ENCODE data around the gene PDGFRA.
A peak's percentile ranks its signal among the peaks of the same experiment; 100 is the strongest.

Gene PDGFRA

DNA sequence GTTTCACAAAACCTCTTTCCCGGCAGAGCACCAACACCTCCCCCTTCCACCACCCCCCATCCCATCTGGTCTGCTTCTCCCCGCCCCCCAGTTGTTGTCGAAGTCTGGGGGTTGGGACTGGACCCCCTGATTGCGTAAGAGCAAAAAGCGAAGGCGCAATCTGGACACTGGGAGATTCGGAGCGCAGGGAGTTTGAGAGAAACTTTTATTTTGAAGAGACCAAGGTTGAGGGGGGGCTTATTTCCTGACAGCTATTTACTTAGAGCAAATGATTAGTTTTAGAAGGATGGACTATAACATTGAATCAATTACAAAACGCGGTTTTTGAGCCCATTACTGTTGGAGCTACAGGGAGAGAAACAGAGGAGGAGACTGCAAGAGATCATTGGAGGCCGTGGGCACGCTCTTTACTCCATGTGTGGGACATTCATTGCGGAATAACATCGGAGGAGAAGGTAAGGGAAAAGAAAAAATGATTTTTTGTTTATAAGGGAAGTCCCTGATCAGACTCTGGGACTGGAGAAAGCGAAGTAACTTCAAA, at the start of gene PDGFRA:
TSS of gene PDGFRA (plus strand) at position 333 of the 541 bp plus-strand sequence. CDS start 29,476 bp downstream, outside the sequence.
- peak; percentile 51 for DNase-seq

- no peak for DNase-seq
These were observed 44.5 kb upstream of the PDGFRA start for GRCh38 chr4:54184581-54184980.

DNA sequence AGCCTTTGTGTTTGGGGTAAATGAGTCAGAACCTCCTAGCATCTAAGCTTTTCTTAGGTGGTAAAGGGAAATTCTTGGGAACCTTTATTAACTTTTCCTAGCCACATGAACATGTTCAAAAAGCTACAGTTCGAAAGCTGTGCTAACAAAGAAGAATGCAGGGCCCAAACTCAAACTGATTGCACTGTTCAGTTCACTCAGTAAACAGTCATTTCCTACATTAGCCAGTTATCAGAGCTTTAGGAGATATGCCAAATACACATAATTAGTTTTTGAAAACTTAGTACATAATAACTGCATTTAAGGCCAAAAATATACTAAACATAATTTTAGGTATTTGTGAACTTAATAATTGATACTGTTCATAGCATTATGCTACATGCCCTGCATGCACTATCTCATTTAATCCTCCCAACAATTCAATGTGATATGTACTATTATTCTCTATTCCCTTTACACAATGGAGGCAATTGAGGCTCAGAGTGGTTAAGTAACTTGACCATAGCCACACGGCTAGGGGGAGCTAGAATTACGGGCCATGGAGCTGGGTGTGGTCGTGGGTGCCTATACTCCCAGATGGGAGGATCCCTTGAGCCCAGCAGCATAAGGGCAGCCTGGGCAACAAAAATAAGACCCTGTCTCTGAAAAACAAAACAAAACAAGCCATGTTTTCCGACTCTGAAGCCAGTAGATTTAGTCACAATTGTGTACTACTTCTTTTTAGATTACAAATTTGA, 43.9 kb upstream of the PDGFRA start:
- no peak for DNase-seq

DNA sequence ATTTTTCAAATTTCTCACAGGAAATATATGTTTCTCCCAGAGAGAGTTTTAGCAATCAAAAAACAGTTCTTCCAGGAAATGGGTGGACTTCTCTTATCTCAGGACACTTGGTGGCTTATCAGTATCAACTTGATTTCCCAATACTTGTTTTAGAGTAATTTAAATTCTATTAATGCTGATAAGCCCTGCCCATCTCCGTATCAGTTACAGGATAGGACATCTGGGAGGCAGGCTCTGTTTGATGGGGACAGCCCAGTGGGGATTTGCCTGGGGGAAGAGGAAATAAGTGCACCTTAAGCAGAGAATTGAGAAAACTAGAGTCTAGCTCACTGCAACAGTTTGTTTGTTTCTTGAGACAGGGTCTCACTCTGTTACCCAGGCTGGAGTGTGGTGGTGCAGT, 43.2 kb upstream of the PDGFRA start:
- DNase-seq: no peak

- DNase-seq: no peak
These were observed 42.7 kb upstream of the PDGFRA start for GRCh38 chr4:54186371-54186770.

DNA sequence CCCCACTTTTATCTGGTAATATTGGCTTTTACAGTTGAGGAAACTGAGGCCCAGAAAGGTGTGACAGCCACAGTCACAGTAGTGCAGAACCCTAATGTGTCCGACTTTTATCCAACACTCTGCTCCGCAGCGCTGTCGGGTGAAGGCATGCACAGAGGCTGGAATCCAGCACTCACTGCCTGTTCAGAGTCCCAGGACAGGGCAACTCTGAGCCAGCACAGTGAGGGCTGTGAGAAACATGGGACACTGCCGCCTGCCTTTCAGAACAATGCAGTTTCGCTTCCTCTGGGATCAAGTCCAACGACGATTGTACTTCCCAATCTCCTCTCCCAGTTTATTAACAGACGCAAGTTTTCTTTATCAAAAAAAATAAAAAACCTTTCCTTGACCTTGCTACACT, 41.9 kb upstream of the PDGFRA start:
- no peak for DNase-seq

GRCh38 chr4:54189140-54189539, 40.0 kb upstream of the PDGFRA start:
- peak; percentile 48 for DNase-seq

GRCh38 chr4:54192811-54193210, 36.3 kb upstream of the PDGFRA start:
- DNase-seq: no peak

- no peak for DNase-seq
These were observed 31.2 kb upstream of the PDGFRA start for GRCh38 chr4:54197926-54198325.

DNA sequence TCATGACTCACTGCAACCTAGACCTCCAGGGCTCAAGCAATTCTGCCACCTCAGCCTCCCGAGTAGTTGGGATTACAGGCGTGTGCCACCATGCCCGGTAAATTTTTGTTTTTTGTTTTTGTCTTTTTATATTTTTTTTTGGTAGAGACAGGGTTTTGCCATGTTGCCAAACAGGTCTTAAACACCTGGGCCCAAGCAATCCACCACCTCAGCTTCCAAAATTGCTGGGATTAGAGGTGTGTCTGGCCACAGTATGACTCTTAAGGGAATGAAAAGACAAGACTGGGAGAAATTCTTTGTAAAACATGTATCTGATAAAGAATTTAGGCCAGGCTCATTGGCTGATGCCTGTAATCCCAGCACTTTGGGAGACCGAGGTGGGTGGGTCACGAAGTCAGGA, 29.2 kb upstream of the PDGFRA start:
- DNase-seq: no peak

- no peak for DNase-seq
These were observed 19.5 kb upstream of the PDGFRA start for GRCh38 chr4:54209617-54210016.

GRCh38 chr4:54213001-54213400, 16.1 kb upstream of the PDGFRA start:
- DNase-seq: no peak

DNA sequence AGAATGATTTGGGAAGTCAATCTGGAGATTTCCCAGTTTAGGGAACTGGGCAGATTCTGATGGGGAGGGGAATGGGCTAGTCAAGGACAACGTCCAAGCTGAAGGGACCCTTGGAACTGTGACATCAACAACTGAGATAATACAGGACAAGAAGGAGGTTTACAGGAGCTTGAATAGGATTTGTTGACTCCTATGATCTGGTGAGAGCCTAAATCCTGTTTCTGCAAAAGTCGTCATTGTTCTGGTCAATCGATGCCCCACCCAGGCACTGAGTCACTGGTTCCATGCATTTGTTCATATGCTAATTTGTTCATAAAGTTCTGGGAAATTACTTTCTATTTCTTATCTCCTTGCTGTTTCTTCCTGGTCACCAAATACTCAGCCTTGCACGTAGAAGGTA, 15.3 kb upstream of the PDGFRA start:
- DNase-seq: no peak

- no peak for DNase-seq
These were observed 13.6 kb upstream of the PDGFRA start for GRCh38 chr4:54215379-54216077.

- DNase-seq: peak; percentile 86
These were observed 11.2 kb upstream of the PDGFRA start for GRCh38 chr4:54217642-54218495.

DNA sequence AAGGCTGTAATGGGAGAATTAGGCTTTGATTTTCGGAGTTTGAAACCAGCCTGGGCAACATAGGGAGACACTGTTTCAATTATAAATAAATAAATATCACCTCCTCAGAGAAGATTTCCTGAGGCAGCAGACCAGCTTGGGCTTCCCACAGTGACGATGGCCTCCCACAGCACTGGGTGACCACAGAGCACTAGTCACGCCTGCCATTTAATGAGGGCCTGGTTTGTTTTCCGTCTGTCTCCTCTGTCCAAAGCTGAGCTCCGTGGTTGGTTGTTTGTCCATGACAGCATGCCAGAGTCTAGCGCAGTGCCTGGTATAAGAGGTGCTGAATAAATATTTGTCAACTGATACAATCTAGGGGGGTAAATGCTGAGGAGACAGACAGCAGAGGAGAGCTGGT, 10.4 kb upstream of the PDGFRA start:
- DNase-seq: no peak

DNA sequence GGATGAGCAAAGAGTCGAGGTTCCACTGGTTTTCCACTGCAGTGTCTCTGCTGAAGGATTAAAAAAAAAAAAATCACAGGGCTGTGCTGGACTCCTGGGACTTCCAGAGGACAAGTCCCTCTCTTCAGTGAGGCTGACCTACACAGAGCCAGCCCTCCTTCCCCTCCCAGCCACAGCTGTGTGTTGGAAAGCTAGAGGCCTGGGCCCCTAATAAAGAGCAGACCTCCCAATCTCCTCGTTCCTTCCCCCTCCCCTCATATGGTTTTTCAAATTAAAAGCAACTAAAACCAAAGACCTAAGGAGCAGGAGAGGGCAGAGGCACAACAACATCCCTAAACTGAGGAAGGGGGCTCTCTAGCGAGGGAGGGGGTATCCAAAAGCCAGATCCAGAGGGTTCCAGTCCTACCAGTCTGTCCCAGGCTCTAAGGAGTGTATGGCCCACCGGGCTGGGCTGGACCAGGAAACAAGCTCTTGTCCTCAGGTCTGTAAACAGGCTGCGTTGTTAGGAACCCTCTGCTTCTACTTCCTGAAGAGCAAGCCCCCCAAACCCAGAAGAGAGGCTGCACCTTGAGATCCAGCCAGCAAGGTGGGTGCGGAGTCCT, 4.0 kb upstream of the PDGFRA start:
- DNase-seq: no peak

- no peak for DNase-seq
These were observed 3.3 kb upstream of the PDGFRA start for GRCh38 chr4:54225598-54226403.

DNA sequence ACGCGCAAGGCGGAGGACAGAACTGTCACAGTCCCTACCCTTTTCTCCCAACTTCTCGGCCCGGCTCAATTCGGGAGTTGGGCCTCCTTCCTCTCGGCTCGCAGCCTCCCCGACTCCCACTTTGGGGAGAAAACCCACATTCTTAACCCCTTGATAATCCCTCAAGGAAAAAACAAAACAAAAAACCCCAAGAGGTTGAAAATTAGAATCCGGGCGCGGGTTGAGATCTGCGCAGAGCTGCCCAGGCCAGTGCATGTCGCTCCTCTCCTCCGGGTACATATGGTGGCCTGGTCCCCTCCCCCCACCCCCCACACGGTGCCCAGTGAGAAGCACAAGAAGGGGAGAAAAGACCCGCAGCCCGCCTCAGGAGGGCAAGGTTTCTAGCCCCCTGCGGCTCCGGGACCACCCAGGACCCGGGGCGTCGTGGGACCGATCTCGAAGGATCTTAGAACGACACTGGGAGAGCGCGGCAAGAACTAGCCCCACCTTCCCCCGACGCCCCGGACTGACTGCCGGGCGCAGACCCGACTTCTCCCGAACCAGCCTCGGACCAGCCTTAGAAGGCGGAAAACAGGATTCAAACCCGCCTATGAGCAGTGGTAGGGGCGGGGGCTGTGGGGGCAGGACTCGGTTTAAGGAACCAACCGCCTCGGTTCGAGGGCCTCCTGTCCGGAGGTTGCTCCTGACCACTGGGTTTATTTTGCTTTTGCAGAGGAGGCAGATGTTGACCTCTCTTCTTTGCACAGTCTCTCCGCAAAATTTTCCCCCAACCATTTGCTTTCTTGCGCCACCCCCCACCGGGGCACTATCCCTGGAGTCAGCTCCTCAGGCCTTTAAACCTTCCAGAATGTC, 2.5 kb upstream of the PDGFRA start:
- DNase-seq: peak; percentile 70

GRCh38 chr4:54227256-54228055, 1.6 kb upstream of the PDGFRA start:
- peak; percentile 77 for DNase-seq

Measured in EL (cell line).